HG02840 (cell line): Measurements from ENCODE around the gene NLRP6.

ENCODE experiments used
- ATAC-seq: cut with Tn5 transposase; IDR thresholded peaks from one replicate; pipeline ENCODE4 v1.9.1; 2021; ENCODE audit warnings: mild to moderate bottlenecking, moderate library complexity, moderate number of reproducible peaks; ENCODE audit not compliant: unreplicated experiment, low FRiP score

Gene NLRP6

GRCh38 chr11:291281-292210 lies 13.3 kb downstream of the NLRP6 start:
- no peak for ATAC-seq

GRCh38 chr11:292211-293121 lies 14.3 kb downstream of the NLRP6 start:
- no peak for ATAC-seq

GRCh38 chr11:293271-293851 lies 15.2 kb downstream of the NLRP6 start:
- ATAC-seq: no peak

GRCh38 chr11:293852-294661 lies 15.8 kb downstream of the NLRP6 start:
- ATAC-seq: no peak

GRCh38 chr11:294780-295179 lies 16.6 kb downstream of the NLRP6 start:
- ATAC-seq: no peak

GRCh38 chr11:295351-296170 lies 17.4 kb downstream of the NLRP6 start:
- no peak for ATAC-seq

GRCh38 chr11:296171-297050 lies 18.2 kb downstream of the NLRP6 start:
- ATAC-seq: no peak

GRCh38 chr11:297051-297585 lies 18.9 kb downstream of the NLRP6 start:
- ATAC-seq: no peak

- ATAC-seq: no peak
Measured at GRCh38 chr11:297586-298405, 19.6 kb downstream of the NLRP6 start.

- ATAC-seq: no peak
Measured at GRCh38 chr11:298406-299065, 20.3 kb downstream of the NLRP6 start.

- no peak for ATAC-seq
Measured at GRCh38 chr11:299081-299891, 21.1 kb downstream of the NLRP6 start, which contains the start of gene IFITM5. IFITM5 (minus strand) TSS chr11:299526; CDS start chr11:299490, 36 bp downstream.

GRCh38 chr11:299951-300735 lies 21.9 kb downstream of the NLRP6 start:
- no peak for ATAC-seq

- no peak for ATAC-seq
Measured at GRCh38 chr11:303363-303762, 25.2 kb downstream of the NLRP6 start.

GRCh38 chr11:304061-304506 lies 25.9 kb downstream of the NLRP6 start:
- ATAC-seq: no peak
